Activated naive CD4-positive, alpha-beta T cell treated with anti-CD3 and anti-CD28 coated beads, Interleukin-2, amount 50 U/mL, for 72 hours (primary cell): ENCODE data around the gene ABHD13. TPM values are rescaled to one million over a fixed set of nuclear protein-coding genes. Genes with fewer than 3 reads are reported as not detected.

Experiments used
- ATAC-seq, 2 donors: fragments of 150-1000 bp; cut with Tn5 transposase; 2 replicates each; pipeline ENCODE4 v1.10.0; 2021; ENCODE audit warnings: mild to moderate bottlenecking in 2 of 2, moderate library complexity in 2 of 2
- DNase-seq, 2 donors: peaks; one replicate each; pipeline ENCODE4 v3.0.0; 2021 to 2022; ENCODE audit warnings: low spot score in 2 of 2
- H3K27ac Mint-ChIP-seq, 2 donors: one replicate each; pipeline ENCODE4 v1.8.0; 2022; ENCODE audit warnings: mild to moderate bottlenecking in 2 of 2, mixed read lengths in 2 of 2
- H3K36me3 Mint-ChIP-seq, 2 donors: one replicate each; pipeline ENCODE4 v1.8.0; 2022; ENCODE audit warnings: mixed read lengths in 2 of 2
- H3K9me3 Mint-ChIP-seq, 2 donors: one replicate each; pipeline ENCODE4 v1.8.0; 2022; ENCODE audit warnings: mixed read lengths in 2 of 2
- total RNA-seq, 2 donors: library from RNA; stranded (reverse); gene quantifications; one replicate each; pipeline ENCODE4 v1.2.3, GENCODE V29; 2022

ABHD13 gene
- total RNA-seq, 2 donors from 2014 or later = 3.4 to 4.1 TPM

DNA sequence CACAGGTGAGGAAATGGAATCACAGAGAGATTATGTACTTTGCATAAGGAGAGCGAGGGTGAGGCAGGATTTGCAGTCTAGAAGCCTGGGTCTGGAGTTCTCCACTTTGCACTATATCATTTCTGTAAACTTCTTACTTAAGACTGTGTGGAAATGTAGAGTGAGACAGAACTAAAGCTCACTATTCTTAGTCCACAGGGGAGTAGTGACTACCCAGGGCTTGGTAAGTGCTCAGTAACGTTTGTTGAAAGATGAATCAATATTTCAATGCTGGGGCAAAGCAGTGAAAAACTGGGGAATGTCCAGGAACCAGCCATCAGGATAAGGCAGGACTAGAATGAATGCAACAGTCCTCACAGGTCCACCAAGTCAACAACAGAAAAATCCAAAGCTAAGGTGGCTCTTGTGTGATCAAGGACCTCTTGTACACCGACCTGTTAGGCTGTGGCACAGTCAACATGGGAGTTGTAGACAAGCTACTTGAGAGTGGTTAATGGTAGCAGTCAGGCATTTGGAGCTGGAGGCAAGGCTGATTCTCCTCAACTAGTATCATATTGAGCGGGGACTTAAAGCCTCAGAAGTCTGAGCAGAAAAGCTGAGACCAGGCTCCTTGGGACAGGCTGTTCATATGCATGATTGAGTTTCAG, 50.4 kb downstream of the ABHD13 start:
- H3K36me3 Mint-ChIP-seq = peaks cover 0 to 14% of the 10 kb centered on the region in 2 donors
- ATAC-seq (peak; percentile 24 to 38), DNase-seq (no peak)
- H3K9me3 Mint-ChIP-seq = peaks cover 0 to 5% of the 10 kb centered on the region in 2 donors
- H3K27ac Mint-ChIP-seq = peak overlapping the region in 1 of 2 donors; percentile 33

DNA sequence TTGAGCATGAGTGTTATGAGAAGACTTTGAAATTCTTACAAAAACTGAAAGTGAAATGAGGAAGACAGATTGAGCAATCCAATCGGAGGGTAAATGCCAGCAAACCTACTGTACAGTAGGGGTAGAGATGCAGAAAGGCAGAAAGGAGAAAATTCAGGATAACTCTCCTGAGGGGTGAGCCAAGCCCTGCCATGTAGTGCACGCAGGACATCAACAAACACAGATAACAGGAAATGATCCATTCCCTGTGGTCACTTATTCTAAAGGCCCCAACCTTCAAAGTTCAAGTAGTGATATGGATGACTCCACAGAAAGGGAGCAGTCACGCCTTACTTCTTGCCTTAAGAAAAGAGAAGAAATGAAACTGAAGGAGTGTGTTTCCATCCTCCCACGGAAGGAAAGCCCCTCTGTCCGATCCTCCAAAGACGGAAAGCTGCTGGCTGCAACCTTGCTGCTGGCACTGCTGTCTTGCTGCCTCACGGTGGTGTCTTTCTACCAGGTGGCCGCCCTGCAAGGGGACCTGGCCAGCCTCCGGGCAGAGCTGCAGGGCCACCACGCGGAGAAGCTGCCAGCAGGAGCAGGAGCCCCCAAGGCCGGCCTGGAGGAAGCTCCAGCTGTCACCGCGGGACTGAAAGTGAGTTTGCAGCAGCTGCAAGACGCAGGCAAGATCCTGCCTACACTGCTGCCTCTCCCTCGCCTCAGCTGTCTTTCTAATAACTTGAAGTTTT, 51.6 kb downstream of the ABHD13 start, which contains the start of gene TNFSF13B:
Gene TNFSF13B (plus strand): TSS at position 118 of the 728 bp plus-strand sequence. CDS start 178 bp downstream, at position 296.
- Mint-ChIP-seq H3K9me3 (peaks cover 0 to 5% of the 10 kb centered on the region in 2 donors), H3K27ac (peak within 1 kb of the TSS; percentile 80 to 94), H3K36me3 (peaks cover 0 to 11% of the 10 kb centered on the region in 2 donors)
- DNase-seq = peak; percentile 36 to 66
- ATAC-seq = peak; percentile 82 to 83

DNA sequence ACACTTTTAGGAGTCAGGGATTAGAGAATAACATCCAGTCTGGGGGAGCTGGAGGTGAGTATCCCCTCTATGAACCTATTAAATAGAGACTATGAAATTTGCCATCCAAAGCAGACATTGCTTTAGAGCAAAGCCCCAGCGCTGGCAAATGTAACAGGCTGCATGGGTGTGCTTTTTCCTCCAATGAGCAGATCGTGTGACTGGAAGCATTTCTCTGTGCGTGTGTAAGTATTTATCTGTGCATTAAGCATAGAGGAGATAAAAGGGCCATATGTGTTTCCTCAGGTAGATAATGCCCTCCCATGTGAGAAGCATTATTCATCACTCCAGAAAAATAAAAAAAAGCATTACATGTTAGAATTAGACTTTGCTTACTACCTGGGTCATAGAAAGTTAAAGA, 52.2 kb downstream of the ABHD13 start:
- peaks cover 0 to 10% of the 10 kb centered on the region in 2 donors for H3K36me3 Mint-ChIP-seq
- ATAC-seq (peak in 1 of 2 donors; percentile 10), DNase-seq (no peak)
- H3K9me3 Mint-ChIP-seq = no peaks in the 10 kb centered on the region
- H3K27ac Mint-ChIP-seq = peak overlapping the region; percentile 80 to 94

- no peak for ATAC-seq
Observed at GRCh38 chr13:108272333-108272732, 54.1 kb downstream of the ABHD13 start.

GRCh38 chr13:108273429-108274118, 55.4 kb downstream of the ABHD13 start:
- DNase-seq = no peak
- no peaks in the 10 kb centered on the region for H3K9me3 Mint-ChIP-seq
- ATAC-seq = no peak
- no peak overlapping the region for H3K27ac Mint-ChIP-seq
- H3K36me3 Mint-ChIP-seq = peaks cover 0 to 5% of the 10 kb centered on the region in 2 donors

More at GRCh38 chr13:108272333-108272732, 54.1 kb downstream of the ABHD13 start:
- no peak for DNase-seq
- Mint-ChIP-seq H3K27ac (no peak overlapping the region), H3K36me3 (peaks cover 5% of the 10 kb centered on the region in 2 donors), H3K9me3 (no peaks in the 10 kb centered on the region)

- DNase-seq (no peak), ATAC-seq (no peak)
- Mint-ChIP-seq H3K36me3 (peaks cover 0 to 12% of the 10 kb centered on the region in 2 donors), H3K27ac (no peak overlapping the region), H3K9me3 (no peaks in the 10 kb centered on the region)
Observed at GRCh38 chr13:108274718-108275117, 56.5 kb downstream of the ABHD13 start.

DNA sequence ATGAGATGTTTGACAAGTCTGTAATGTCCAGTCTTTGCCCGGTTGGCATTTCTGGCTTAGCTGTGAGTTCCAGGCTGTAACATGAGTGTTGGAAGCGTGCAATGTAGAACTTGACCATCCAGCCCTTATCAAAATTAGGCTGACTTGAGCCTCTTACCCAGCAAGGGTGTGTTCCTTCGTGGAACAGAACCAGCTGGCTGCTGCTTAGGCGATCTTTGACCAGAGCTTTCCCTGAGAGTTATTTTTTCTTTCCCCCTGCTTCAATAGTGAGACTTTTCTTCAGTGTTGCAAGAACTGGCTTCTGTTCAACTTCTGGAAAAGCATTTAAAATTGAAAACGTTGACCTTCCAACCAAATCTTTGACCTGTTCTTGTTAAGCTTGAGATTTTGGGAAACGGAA, 57.9 kb downstream of the ABHD13 start:
- ATAC-seq = no peak
- Mint-ChIP-seq H3K36me3 (peaks cover 0 to 15% of the 10 kb centered on the region in 2 donors), H3K27ac (no peak overlapping the region), H3K9me3 (no peaks in the 10 kb centered on the region)
- no peak for DNase-seq

DNA sequence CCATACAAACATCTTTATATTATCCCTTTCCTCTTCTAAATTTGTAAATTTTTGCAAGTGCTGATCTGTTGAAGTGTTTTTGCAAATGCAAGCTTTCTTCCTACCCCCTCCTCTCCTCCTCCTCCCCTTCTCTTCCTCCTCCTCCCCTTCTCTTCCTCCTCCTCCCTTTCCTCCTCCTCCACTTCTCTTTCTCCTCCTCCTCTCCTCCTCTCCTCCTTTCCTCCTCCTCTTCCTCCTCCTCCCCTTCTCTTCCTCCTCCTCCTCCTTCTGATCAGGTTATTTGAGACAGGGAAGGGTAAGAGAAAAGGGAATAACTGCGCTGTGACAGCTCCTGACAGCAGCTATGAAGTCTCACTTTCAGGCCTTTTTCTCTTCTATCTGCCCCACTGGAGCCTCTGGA, 60.3 kb downstream of the ABHD13 start:
- ATAC-seq = no peak

DNA sequence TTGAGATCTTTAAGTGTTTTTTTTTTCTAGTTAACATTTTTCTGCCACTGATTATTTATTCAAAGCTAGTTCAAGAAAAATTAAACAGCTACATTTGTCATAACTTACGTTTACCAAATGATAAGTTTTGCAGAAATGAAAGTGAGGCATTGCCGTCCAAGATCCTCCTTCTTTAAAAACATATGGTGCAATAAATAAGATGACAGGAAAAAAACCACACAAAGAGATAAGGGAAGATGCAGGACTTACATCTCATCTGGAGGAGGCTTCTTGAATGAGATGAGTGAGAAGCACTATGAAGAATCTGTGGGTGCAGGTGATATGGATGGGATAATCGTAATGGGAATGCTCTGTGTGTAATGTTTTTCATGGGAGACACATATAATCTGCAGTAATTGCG, 63.7 kb downstream of the ABHD13 start:
- DNase-seq (no peak), ATAC-seq (no peak)
- Mint-ChIP-seq H3K9me3 (no peaks in the 10 kb centered on the region), H3K27ac (no peak overlapping the region), H3K36me3 (peaks cover 0 to 9% of the 10 kb centered on the region in 2 donors)

More for the DNA sequence above, 60.3 kb downstream of the ABHD13 start:
- H3K36me3 Mint-ChIP-seq = peaks cover 0 to 15% of the 10 kb centered on the region in 2 donors
- no peak for DNase-seq
- no peaks in the 10 kb centered on the region for H3K9me3 Mint-ChIP-seq
- no peak overlapping the region for H3K27ac Mint-ChIP-seq

DNA sequence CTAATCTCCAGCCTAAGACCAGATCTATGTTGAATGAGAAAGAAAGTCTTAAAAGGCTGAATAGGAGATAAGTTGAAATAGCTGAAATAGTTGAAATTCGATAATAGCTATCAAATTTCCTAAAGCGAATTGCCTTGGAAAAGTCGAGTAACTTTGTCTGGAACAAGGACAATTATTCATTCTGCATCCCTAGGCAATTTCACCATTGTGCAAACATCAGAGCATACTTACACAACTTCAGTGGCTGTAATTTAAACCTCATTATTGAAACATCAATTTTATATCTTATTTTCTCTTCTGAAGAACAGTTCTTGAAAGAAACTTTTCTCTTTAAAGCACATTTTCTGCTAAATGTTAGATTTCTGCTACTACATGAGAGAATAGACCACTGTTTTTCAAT, 64.9 kb downstream of the ABHD13 start:
- ATAC-seq = no peak
- H3K27ac Mint-ChIP-seq = no peak overlapping the region
- peaks cover 0 to 9% of the 10 kb centered on the region in 2 donors for H3K36me3 Mint-ChIP-seq
- DNase-seq = no peak
- H3K9me3 Mint-ChIP-seq = no peaks in the 10 kb centered on the region

Other genes with a start within 250 kb of the ABHD13 start
- gene LIG4, start 2.9 kb upstream of the ABHD13 start, total RNA-seq = 1 to 10 TPM; 4.9 to 10.0 TPM
- 1 to 10 TPM; 2.8 to 6.6 TPM for gene TNFSF13B, start 51.3 kb downstream of the ABHD13 start, total RNA-seq